SU-DHL-6 (cell line): ENCODE data around the gene NOD2.

Experiments
- H2AFZ ChIP-seq: fragments of 200-600 bp; sonication (generic); 2 replicates; pipeline ENCODE4 v1.6.1; 2014; ENCODE audit warnings: low read depth, mild to moderate bottlenecking, moderate library complexity, mixed read lengths, antibody characterized with exemption, low read length; ENCODE audit not compliant: severe bottlenecking
- H3F3A ChIP-seq: fragments of 200-600 bp; shearing (Covaris generic); 2 replicates; pipeline ENCODE4 v1.6.0; 2016; ENCODE audit warnings: antibody characterized with exemption, mild to moderate bottlenecking; ENCODE audit not compliant: insufficient read depth
- H3K27ac ChIP-seq: fragments of 200-600 bp; sonication (generic); 2 replicates; pipeline ENCODE4 v1.5.1; 2016; ENCODE audit warnings: low read depth, mild to moderate bottlenecking, low read length, moderate library complexity, mixed read lengths
- H3K27me3 ChIP-seq: fragments of 200-600 bp; sonication (generic), shearing (Covaris generic); 2 replicates; pipeline ENCODE4 v1.6.0; 2014; ENCODE audit warnings: mild to moderate bottlenecking, low read length
- H3K36me3 ChIP-seq: fragments of 200-600 bp; sonication (generic); 2 replicates; pipeline ENCODE4 v1.6.1; 2014; ENCODE audit warnings: mild to moderate bottlenecking, low read length, mixed read lengths
- H3K4me2 ChIP-seq: fragments of 300-600, 200-600 bp; shearing (Covaris generic), sonication (generic); 2 replicates; pipeline ENCODE4 v1.6.0; 2014; ENCODE audit warnings: low read length, low read depth, mild to moderate bottlenecking; ENCODE audit not compliant: poor library complexity, severe bottlenecking
- H3K4me3 ChIP-seq: fragments of 200-600 bp; sonication (generic); 2 replicates; pipeline ENCODE4 v1.5.1; 2014; ENCODE audit warnings: antibody characterized with exemption, low read length, mild to moderate bottlenecking, mixed read lengths; ENCODE audit not compliant: insufficient read depth, poor library complexity, severe bottlenecking
- H3K79me2 ChIP-seq: fragments of 200-600 bp; sonication (generic); 2 replicates; pipeline ENCODE4 v1.6.1; 2014; ENCODE audit warnings: mild to moderate bottlenecking, low read length, moderate library complexity; ENCODE audit not compliant: insufficient read depth
- H3K9ac ChIP-seq: fragments of 200-600 bp; sonication (generic); 2 replicates; pipeline ENCODE4 v1.7.0; 2014; ENCODE audit warnings: mild to moderate bottlenecking, low read length
- H3K9me2 ChIP-seq: fragments of 200-600 bp; sonication (generic); replicated peaks from 2 replicates; pipeline ENCODE4 v1.6.1; 2014; ENCODE audit warnings: low read length; ENCODE audit not compliant: insufficient read depth
- H3K9me3 ChIP-seq: fragments of 200-600 bp; sonication (generic); 2 replicates; pipeline ENCODE4 v1.6.1; 2014; ENCODE audit warnings: low read length, mixed read lengths; ENCODE audit not compliant: insufficient read depth
- H4K20me1 ChIP-seq: fragments of 200-600 bp; sonication (generic); 2 replicates; pipeline ENCODE4 v1.6.1; 2014; ENCODE audit warnings: low read depth, mild to moderate bottlenecking, antibody characterized with exemption, low read length, moderate library complexity, mixed read lengths
- CTCF ChIP-seq: fragments of 200-600 bp; sonication (generic); IDR thresholded peaks from one replicate; pipeline ENCODE4 v1.5.1; 2017; ENCODE audit warnings: antibody characterized with exemption, mild to moderate bottlenecking, low read length, moderate library complexity; ENCODE audit not compliant: insufficient read depth, poor library complexity, severe bottlenecking
- EZH2phosphoT487 ChIP-seq: fragments of 200-600 bp; sonication (generic), shearing (Covaris generic); conservative IDR thresholded peaks from 2 replicates; pipeline ENCODE4 v1.6.1; 2018; ENCODE audit warnings: mild to moderate bottlenecking, antibody characterized with exemption, low read length, moderate library complexity, mixed read lengths

The NOD2 gene

GRCh38 chr16:50652836-50653425, 40.5 kb upstream of the NOD2 start:
- Histone ChIP-seq H4K20me1 (no peaks in the 10 kb centered on the region), H3K36me3 (no peaks in the 10 kb centered on the region), H2AFZ (no peak overlapping the region), H3K27me3 (no peaks in the 10 kb centered on the region), H3K9ac (no peak overlapping the region), H3K9me2 (no peaks in the 10 kb centered on the region), H3F3A (no peaks in the 10 kb centered on the region), H3K4me2 (no peak overlapping the region), H3K9me3 (no peaks in the 10 kb centered on the region), H3K27ac (no peak overlapping the region), H3K79me2 (no peaks in the 10 kb centered on the region), H3K4me3 (no peak overlapping the region)
- TF ChIP-seq CTCF = no peak
- no peak for TF ChIP-seq EZH2phosphoT487

GRCh38 chr16:50653633-50654519, 39.5 kb upstream of the NOD2 start:
- H3K27me3 ChIP-seq = no peaks in the 10 kb centered on the region
- no peak for TF ChIP-seq EZH2phosphoT487
- TF ChIP-seq CTCF = no peak
- no peaks in the 10 kb centered on the region for H3K36me3 ChIP-seq
- no peak overlapping the region for H3K4me2 ChIP-seq
- H3K27ac ChIP-seq = no peak overlapping the region
- no peaks in the 10 kb centered on the region for H3F3A ChIP-seq
- H3K9me2 ChIP-seq = no peaks in the 10 kb centered on the region
- no peak overlapping the region for H3K4me3 ChIP-seq
- H2AFZ ChIP-seq = no peak overlapping the region
- no peak overlapping the region for H3K9ac ChIP-seq
- H4K20me1 ChIP-seq = no peaks in the 10 kb centered on the region
- H3K79me2 ChIP-seq = no peaks in the 10 kb centered on the region
- H3K9me3 ChIP-seq = no peaks in the 10 kb centered on the region

- Histone ChIP-seq H3K4me2 (no peak overlapping the region), H3K36me3 (no peaks in the 10 kb centered on the region), H3K79me2 (no peaks in the 10 kb centered on the region), H2AFZ (no peak overlapping the region), H3K9me3 (no peaks in the 10 kb centered on the region), H3K27ac (no peak overlapping the region), H3K9ac (no peak overlapping the region), H3K27me3 (no peaks in the 10 kb centered on the region), H4K20me1 (no peaks in the 10 kb centered on the region), H3K4me3 (no peak overlapping the region), H3F3A (no peaks in the 10 kb centered on the region), H3K9me2 (no peaks in the 10 kb centered on the region)
- no peak for TF ChIP-seq CTCF
- TF ChIP-seq EZH2phosphoT487 = no peak
These were observed 37.8 kb upstream of the NOD2 start for GRCh38 chr16:50655558-50656055.
